DMS53 (cell line): Measurements from ENCODE around the gene GTPBP8.

Experiments used
- DNase-seq: peaks from one replicate; lab custom pipeline; 2025; lab: John Stamatoyannopoulos, UW

Gene GTPBP8

GRCh38 chr3:112990672-112991602 lies at the start of gene GTPBP8:
Gene GTPBP8, plus strand, starts transcription at chr3:112990984. Its CDS starts 16 bp downstream, at chr3:112991000.
- peak; percentile 93 for DNase-seq

- DNase-seq: no peak
Measured at GRCh38 chr3:112948346-112948838, 42.4 kb upstream of the GTPBP8 start.

DNA sequence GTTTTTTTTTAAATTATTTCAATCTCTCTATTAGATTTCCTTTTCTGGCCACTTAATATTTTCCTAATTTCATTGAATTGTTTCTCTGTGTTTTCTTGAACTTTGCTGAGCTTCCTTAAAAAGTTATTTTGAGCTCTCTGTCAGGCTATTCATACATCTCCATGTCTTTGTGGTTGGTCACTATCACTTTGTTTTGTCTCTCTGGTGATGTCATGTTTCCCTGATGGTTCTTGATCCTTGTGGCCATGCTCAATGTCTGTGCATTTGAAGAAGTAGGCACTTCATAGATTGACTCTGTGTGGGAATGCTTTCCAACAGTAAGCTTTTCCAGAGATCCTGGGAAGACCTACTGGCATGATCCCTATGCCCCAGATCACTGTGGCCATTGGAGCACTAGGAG lies 34.4 kb upstream of the GTPBP8 start:
- no peak for DNase-seq

DNA sequence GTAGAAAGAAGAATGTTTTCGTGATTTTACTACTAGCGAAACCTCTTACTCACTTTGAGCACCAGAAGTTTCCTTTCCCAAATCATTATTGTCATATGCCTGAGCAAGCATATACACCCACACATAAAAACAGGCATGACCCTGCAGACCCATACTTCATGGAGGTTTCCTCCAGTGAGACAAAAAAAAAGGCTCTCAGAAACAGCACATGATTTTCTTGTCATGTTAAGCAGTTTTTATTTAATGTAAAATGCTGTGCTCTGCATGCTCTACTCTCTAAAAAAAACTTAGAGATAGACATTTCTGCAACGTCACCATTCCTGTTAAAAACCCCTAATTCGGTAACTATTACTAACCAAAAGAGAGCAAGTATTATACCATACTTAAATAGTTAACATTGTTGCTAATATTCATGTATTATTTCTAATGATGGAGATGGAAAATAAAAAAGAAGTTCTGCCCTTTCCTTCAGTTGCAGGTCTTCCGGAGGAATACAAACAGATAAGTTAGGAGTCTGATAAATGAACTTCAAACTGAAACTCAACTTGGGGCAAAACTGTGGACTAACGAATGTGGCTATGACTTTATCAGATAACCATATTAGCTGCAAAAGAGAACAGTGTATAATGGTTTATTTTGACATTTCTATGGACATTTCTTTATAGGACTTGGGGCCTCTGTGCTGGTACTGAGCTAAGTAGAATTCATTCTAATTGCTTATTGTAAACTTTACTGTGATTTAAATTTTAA lies 31.8 kb upstream of the GTPBP8 start:
- no peak for DNase-seq

DNA sequence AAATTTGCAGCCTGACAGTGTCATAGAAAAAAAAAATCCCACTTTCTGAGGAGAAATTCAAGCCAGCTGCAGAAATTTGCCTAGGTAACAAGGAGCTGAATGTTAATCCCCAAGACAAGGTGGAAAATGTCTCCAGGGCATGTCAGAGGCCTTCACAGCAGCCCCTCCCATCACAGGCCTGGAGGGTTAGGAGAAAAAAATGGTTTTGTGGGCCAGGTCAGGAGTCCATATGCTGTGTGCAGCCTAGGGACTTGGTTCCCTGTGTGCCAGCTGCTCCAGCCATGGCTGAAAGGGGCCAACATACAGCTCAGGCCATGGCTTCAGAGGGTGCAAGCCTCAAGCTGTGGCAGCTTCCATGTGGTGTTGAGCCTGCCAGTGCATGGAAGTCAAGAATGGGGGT lies 27.1 kb upstream of the GTPBP8 start:
- DNase-seq: no peak

DNA sequence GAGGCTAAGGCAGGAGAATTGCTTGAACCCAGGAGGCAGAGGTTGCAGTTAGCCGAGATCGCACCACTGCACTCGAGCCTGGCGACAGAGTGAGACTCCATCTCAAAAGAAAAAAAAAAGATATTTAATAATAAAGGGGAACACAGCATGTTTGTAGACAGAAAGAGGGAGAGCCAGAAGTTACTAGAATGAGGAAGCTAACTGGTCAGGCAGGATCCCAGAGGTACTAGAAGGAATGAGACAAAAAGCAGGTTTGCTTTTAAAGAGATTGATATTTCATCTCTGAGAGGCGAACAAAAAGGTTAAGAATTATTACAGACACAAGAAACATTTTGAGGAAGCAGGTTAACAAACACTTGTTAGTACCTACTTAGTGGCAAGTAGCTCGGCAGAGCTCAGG lies 25.1 kb upstream of the GTPBP8 start:
- no peak for DNase-seq

DNA sequence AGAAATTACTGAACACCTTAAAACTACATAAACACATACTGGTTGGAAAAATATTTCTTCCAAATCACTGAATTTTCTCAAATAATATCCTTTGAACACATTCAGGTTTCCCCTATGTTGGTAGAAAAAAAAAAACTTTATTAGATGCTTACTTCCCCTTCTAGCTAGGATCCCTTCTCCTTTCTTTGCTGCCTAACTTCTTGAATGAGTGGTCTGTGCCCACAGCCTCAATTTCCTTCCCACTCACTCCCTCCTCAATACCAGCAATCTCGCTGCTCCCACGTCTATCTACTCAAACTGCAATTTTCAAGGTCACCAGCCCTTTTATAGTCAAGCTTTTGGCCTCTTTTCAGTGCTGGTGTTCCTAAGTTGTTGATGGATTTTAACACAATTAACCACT lies 24.2 kb upstream of the GTPBP8 start:
- no peak for DNase-seq

DNA sequence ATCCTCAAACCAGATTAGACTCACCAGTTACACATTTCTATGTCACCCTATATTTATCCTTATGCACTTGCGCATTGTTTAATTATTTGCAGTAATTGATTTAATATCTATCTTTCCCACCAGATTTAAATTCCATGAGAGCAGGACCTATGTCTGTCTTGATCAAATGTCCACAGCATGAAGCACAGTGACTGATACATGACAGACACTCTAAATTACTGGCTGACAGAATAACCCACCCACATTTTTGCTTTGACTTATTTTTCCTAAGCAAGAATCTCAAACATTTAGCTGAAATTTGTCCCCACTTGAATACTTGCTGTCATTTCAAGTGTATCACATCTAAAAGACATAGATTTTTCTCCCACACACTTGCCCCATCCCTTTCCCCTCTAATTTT lies 23.4 kb upstream of the GTPBP8 start:
- DNase-seq: no peak

DNA sequence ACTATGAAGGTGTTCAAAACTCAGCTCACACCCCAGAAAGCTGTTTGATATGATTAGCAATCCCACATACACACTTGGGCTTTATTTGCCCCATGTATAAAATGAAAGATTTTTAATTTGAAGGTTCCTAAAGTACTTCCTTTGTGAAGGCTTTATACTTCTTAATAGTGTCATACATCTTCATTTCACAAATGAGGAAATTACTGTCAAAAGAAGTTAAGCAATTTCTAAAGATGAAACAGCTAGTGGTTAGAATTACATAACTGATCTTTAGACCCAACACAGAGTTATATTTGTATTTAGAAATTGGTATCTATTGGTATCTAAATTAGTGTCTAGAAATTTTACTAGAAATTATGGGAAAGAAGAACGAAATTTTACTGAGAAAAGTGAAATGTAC lies 23.0 kb upstream of the GTPBP8 start:
- DNase-seq: no peak

DNA sequence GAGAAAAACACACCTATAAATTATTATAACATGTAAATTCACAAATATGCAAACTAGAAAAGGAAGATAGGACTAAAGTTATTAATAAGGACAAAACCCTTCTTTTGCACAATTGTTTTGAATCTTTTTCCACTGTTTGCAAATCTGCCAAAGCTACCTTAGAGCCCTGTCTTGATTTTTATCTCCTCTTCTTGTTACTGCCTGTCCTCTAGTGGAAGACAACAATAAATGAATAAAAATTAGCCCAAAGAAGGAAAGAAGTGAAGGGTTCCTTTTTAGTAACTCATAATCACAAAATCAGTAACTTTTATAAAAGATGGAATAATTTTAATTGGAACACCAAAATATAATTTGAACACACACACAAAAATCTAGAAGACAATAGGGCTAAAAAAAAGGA lies 18.6 kb upstream of the GTPBP8 start:
- no peak for DNase-seq

DNA sequence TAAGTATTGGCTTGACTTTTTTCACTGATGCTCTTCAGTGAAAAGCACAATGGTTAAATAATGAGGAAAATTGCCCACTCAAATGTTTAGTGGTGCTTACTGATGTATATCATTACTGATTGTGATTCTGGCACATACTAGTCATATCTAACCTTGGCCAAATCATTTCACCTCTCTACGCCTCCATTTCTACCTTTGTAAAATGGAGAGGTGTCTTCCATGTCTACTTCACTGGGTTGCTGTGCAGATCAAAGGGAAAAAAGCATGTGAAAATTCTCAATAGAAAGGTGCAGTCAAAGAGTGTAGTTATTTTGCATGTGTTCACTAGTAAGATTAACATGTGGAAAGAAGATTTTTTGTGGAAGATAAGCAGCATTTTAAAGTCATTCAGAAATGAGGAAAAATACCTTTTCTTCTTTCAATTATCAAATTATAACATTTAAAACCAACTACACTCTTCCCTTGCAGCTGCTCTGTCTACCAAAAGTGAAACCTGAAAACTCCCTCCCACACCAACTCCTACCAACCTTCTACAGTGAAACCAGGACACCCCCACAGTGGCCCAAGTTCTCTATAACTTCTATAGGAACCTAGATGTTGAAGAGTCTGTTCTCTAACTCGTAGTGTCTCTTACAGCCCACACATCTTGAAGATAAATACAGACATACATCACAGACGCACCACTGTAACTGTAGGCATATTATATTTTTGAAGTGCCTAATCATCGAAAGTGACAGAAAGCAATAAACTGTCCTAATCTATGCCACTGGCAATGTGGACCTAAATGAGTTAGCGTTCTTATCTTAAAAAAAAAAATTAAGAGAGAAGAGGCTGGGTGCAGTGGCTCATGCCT lies 17.2 kb upstream of the GTPBP8 start:
- DNase-seq: no peak

GRCh38 chr3:112974178-112974517 lies 16.6 kb upstream of the GTPBP8 start:
- no peak for DNase-seq

GRCh38 chr3:112974894-112975293 lies 15.9 kb upstream of the GTPBP8 start, which contains the start of gene CD200R1:
Gene CD200R1, minus strand, starts transcription at chr3:112975103. Its CDS starts 246 bp downstream, at chr3:112974857.
- DNase-seq: no peak

- DNase-seq: no peak
Measured at GRCh38 chr3:112976001-112976400, 14.8 kb upstream of the GTPBP8 start.

DNA sequence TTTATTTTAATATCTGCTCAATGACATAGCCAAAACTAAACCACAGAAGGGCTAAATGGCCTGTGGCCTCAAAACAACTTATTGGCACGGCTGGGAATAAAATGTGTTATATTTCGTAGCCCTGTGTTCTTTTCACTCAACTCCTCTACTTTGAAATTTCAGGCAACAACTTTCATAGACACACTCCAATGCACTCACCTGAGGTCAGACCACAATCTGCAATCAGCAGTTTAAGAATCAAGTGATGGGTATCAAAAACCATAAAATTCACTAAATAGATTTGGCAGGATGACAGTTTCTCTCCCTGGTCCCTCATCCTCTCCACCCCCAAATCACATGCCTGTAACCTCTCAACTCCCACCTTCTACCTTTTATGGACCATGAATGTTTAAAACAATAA lies 13.8 kb upstream of the GTPBP8 start:
- no peak for DNase-seq

DNA sequence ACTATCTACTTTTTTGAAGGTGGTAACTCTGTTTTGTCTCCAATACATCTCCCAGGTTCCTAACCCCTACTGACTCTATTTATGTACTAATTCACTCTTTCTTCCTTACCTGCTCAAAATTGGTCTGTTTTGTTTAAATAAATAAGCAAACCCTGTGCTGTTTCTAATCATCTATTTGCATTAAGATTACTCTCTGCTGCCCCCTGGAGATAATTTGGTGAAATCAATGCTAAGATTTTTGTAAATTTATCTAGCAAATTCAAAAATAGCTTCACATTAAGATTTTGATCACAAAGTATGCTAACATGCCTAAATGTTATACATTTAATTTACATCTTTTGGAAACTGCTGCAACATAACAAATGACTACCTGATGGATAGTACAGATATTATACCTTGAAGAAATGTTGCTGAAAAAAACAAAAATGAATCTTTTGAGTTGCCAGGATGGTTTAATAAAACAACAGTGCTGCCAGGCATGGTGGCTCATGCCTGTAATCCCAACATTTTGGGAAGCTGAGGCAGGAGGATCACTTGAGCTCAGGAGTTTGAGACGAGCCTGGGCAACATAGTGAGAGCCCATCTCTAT lies 11.4 kb upstream of the GTPBP8 start:
- peak; percentile 59 for DNase-seq

GRCh38 chr3:112980080-112980479 lies 10.7 kb upstream of the GTPBP8 start:
- no peak for DNase-seq

- no peak for DNase-seq
Measured at GRCh38 chr3:112982710-112983109, 8.1 kb upstream of the GTPBP8 start.

DNA sequence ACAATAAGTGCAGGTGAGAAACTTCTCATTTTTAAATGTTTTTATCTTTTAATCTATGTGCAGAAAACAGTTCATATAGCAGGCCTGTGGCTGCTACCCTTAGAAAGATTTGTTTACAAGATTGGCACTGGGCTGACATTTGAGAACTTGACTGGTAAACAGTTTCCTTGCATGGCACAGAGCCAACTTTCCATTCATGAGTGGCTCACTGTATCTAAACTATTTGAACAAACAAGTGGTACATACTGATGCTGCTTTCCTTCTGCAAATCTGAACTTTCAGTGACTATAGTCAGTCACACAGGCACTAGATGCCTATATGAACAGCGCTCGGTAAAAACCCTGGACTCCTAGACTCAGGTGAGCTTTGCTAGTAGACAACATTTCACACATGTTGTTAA lies 6.3 kb upstream of the GTPBP8 start:
- peak; percentile 48 for DNase-seq

DNA sequence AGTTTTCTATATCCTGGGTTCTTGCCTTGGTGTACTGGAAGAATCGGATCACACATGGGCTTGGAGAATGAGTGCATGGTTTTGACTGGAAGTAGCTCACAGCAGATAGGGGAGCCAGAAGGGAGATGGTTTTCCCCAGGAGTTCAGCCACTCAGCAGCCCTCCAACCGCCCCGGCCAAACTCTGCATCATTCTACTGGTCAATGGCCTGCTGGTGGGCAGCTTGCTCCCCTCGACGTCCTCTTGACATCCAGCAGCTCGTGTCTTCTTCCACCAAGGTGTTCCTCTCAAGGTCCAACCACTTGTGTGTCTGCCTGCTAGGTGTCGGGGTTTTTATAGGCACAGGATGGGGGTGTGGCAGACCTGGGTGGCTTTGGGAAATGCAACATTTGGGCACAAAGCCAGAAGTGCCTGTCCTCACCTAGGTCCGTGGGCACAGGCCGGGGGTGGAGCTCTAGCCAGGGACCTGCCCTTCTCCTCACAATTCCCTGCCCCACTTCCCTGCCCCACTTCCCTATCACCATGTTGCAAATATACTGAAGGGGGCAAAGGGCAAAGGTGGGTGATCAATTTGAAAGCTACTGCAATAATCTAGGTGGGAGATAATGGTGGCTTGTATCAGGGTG lies 3.0 kb upstream of the GTPBP8 start:
- no peak for DNase-seq

GRCh38 chr3:112995800-112996199 lies 5.0 kb downstream of the GTPBP8 start:
- DNase-seq: no peak
